Right hindlimb (tissue), 1 donor: Measurements from ENCODE around the gene FKBP5.

Source experiments
- DNase-seq: peaks from one replicate; pipeline ENCODE4 v3.0.0-alpha.2; 2018

FKBP5 gene

GRCh38 chr6:35651244-35651643 lies 37.5 kb downstream of the FKBP5 start:
- DNase-seq = no peak

- DNase-seq = no peak
Measured at GRCh38 chr6:35650015-35650414, 38.7 kb downstream of the FKBP5 start.

- no peak for DNase-seq
Measured at GRCh38 chr6:35648203-35648602, 40.5 kb downstream of the FKBP5 start.

GRCh38 chr6:35647400-35647799 lies 41.3 kb downstream of the FKBP5 start:
- no peak for DNase-seq

GRCh38 chr6:35643162-35643535 lies 45.6 kb downstream of the FKBP5 start:
- no peak for DNase-seq

GRCh38 chr6:35642471-35643161 lies 46.1 kb downstream of the FKBP5 start:
- no peak for DNase-seq

GRCh38 chr6:35640017-35640664 lies 48.6 kb downstream of the FKBP5 start:
- no peak for DNase-seq

GRCh38 chr6:35638679-35639078 lies 50.0 kb downstream of the FKBP5 start:
- no peak for DNase-seq

GRCh38 chr6:35637911-35638310 lies 50.8 kb downstream of the FKBP5 start:
- no peak for DNase-seq

GRCh38 chr6:35635601-35636597 lies 52.8 kb downstream of the FKBP5 start:
- DNase-seq = no peak

- peak; percentile 24 for DNase-seq
Measured at GRCh38 chr6:35634316-35634715, 54.4 kb downstream of the FKBP5 start.

GRCh38 chr6:35633579-35634089 lies 55.1 kb downstream of the FKBP5 start:
- no peak for DNase-seq

GRCh38 chr6:35629876-35630378 lies 58.8 kb downstream of the FKBP5 start:
- no peak for DNase-seq

- DNase-seq = no peak
Measured at GRCh38 chr6:35626401-35626800, 62.3 kb downstream of the FKBP5 start.

GRCh38 chr6:35624341-35625070 lies 64.2 kb downstream of the FKBP5 start:
- no peak for DNase-seq

- no peak for DNase-seq
Measured at GRCh38 chr6:35622283-35622682, 66.4 kb downstream of the FKBP5 start.

GRCh38 chr6:35620706-35621105 lies 68.0 kb downstream of the FKBP5 start:
- no peak for DNase-seq

GRCh38 chr6:35613762-35614161 lies 75.0 kb downstream of the FKBP5 start:
- DNase-seq = no peak

- DNase-seq = no peak
Measured at GRCh38 chr6:35611240-35611639, 77.5 kb downstream of the FKBP5 start.

- DNase-seq = no peak
Measured at GRCh38 chr6:35610830-35611229, 77.9 kb downstream of the FKBP5 start.

- DNase-seq = no peak
Measured at GRCh38 chr6:35609588-35609987, 79.1 kb downstream of the FKBP5 start.

GRCh38 chr6:35607517-35608233 lies 81.0 kb downstream of the FKBP5 start:
- no peak for DNase-seq
